ENCODE measurements around the gene PNRC1. TPM values are rescaled to one million over a fixed set of nuclear protein-coding genes. Genes with fewer than 3 reads are reported as not detected.
"Not testable (repeated sequence)": the region's sequence is repeated elsewhere in the genome, so short reads cannot be mapped to it uniquely, and the experiment has no call there.

Gene PNRC1
- total and polyA plus RNA-seq, 3 donors from 2014 or later: 83.2 to 221 (median 220) TPM

DNA sequence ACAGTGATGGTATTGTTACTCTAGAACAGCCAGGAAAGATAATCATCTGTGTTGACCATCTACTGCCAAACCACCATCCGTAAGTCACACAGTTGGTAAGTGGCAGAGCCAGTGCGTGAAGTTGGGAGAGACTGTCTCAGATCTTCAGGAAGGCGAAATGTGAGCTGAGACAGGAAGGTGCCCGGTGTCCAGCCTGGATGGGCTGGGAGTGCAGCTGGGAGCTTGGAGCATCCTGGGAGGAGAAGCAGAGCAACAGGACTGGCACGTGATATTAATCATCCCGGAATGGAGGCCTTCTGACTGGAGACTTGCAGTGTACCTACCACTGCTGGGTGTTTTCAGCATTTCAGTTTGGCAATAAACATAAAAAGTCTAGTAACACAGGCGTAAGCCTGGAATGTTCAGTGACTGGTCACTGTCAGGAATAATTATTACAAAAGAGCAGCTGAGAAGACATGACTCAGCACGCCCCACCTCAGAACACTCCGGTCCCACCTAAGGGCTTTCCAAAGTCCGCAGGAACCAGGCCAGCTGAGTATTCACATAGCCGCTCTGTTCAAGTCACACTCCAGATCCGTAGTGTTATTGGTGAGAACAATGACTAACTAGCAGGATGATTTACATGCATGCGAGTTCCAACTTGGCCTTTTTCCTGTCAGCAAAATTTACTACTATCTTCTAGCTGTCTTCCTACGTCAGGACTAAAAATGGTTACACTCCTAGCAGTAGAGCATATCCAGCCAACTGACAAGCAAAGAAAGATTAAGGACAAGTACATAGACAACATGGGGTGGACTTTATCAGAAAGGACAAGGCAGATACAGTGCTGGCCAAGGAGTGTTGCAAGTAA, 45.1 kb upstream of the PNRC1 start:
- H3K27me3 ChIP-seq: no peaks in the 10 kb centered on the region
- peaks cover 15% of the 10 kb centered on the region for H3K4me1 ChIP-seq
- peak overlapping the region; percentile 84 to 85 for H3K27ac ChIP-seq
- no peak overlapping the region for H3K4me3 ChIP-seq
- 30 to 46% methylated on average over 14 of the region's 14 CpGs for WGBS, 2 donors
- H3K9me3 ChIP-seq: no peaks in the 10 kb centered on the region
- no peaks in the 10 kb centered on the region for H3K36me3 ChIP-seq (ENCODE audit: low read depth, missing control alignments)
- TF ChIP-seq, protein P1, sequence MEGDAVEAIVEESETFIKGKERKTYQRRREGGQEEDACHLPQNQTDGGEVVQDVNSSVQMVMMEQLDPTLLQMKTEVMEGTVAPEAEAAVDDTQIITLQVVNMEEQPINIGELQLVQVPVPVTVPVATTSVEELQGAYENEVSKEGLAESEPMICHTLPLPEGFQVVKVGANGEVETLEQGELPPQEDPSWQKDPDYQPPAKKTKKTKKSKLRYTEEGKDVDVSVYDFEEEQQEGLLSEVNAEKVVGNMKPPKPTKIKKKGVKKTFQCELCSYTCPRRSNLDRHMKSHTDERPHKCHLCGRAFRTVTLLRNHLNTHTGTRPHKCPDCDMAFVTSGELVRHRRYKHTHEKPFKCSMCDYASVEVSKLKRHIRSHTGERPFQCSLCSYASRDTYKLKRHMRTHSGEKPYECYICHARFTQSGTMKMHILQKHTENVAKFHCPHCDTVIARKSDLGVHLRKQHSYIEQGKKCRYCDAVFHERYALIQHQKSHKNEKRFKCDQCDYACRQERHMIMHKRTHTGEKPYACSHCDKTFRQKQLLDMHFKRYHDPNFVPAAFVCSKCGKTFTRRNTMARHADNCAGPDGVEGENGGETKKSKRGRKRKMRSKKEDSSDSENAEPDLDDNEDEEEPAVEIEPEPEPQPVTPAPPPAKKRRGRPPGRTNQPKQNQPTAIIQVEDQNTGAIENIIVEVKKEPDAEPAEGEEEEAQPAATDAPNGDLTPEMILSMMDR (IDR thresholded peaks at IDR 0.05): peak in 1 of 3 experiments; percentile 3
- TF ChIP-seq POLR2A (IDR thresholded peaks at IDR 0.05): no peak
- intact Hi-C loops (cut with DNase I; ENCODE audit: low total_unique reads): no loop called here
- DNase-seq: peak; percentile 88

DNA sequence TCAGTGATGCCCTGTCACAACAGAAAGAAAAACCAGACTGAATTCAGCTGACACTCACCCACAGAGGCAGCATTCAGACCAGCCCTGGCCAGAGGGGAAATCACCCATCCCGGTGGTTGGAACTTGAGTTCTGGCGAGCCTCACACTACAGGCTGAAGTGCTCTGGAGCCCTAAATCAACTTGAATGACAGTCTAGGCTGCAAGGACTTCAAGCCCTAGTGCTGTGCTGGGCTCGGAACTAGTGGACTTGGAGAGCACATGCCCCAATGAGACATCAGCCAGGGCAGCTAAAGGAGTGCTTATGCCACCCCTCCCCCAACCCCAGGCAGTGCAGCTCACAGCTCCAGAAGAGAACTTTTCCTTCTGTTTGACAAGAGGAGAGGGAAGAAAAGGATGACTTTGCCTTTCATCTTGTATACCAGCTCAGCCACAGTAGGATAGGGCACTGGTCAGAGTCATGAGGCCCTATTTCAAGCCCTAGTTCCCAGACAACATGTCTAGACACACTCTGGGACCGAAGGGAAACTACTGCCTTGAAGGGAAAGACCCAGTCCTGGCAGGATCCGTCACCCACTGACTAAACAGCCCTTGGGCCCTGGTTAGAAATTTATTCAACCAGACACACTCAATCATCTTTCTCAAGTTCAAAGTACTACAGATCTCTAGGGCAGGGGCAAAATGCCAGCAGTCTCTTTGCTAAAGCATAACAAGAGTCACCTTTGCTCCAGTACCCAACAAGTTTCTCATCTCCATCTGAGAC, 43.2 kb upstream of the PNRC1 start:
- intact Hi-C loops (cut with DNase I; ENCODE audit: low total_unique reads): no loop called here
- Histone ChIP-seq H3K4me1 (peaks cover 15% of the 10 kb centered on the region), H3K27ac (peak overlapping the region in 1 of 2 donors; percentile 52), H3K9me3 (no peaks in the 10 kb centered on the region), H3K36me3 (ENCODE audit: low read depth, missing control alignments) (no peaks in the 10 kb centered on the region), H3K27me3 (no peaks in the 10 kb centered on the region), H3K4me3 (no peak overlapping the region)
- WGBS, 2 donors: 85 to 86% methylated on average over 5 of the region's 5 CpGs
- TF ChIP-seq POLR2A (IDR thresholded peaks at IDR 0.05): no peak
- TF ChIP-seq, protein P1 (IDR thresholded peaks at IDR 0.05): no peak
- DNase-seq: no peak

DNA sequence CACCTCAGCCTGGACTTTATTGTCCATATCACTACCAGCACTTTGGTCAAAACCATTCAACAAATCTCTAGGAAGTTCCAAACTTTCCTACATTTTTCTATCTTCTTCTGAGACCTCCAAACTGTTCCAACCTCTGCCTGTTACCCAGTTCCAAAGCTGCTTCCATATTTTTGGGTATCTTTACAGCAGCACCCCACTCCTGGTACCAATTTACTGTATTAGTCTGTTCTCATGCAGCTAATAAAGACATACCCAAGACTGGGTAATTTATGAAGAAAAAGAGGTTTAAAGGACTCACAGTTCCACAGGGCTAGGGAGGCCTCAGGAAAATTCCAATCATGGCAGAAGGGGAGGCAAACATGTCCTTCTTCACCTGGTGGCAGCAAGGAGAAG, 42.7 kb upstream of the PNRC1 start:
- H3K9me3 ChIP-seq; DNase-seq; H3K4me3 ChIP-seq; H3K27me3 ChIP-seq; H3K36me3 ChIP-seq (ENCODE audit: low read depth, missing control alignments); intact Hi-C loops (cut with DNase I; ENCODE audit: low total_unique reads); H3K27ac ChIP-seq: not testable (repeated sequence)
- peaks cover 15% of the 10 kb centered on the region for H3K4me1 ChIP-seq

DNA sequence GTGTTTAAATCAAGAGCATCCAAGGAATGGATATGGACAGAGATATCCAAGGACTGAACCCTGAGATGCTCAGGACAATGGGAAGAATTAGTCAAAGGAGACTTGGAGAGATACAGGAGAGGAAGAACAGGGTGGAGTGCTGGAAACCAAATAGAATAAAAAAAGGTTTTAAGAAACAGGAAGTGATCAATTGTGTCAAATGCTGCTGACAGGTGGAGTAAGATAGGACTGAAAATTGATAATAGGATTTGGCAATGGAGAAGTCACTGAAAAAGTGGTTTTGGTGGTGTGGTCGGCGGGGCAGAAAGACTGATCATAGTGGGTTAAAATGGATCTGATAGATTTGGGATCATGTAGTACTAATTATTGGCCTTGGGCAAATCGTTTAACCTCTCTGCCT, 37.9 kb upstream of the PNRC1 start:
- no peak for DNase-seq
- intact Hi-C loops (cut with DNase I; ENCODE audit: low total_unique reads): no loop called here
- Histone ChIP-seq H3K4me3 (no peak overlapping the region), H3K27ac (no peak overlapping the region), H3K27me3 (no peaks in the 10 kb centered on the region), H3K4me1 (no peaks in the 10 kb centered on the region), H3K36me3 (ENCODE audit: low read depth, missing control alignments) (no peaks in the 10 kb centered on the region), H3K9me3 (no peaks in the 10 kb centered on the region)
- no peak for TF ChIP-seq POLR2A (IDR thresholded peaks at IDR 0.05)
- TF ChIP-seq, protein P1 (IDR thresholded peaks at IDR 0.05): no peak
- WGBS, 2 donors: 80 to 83% methylated on average over 3 of the region's 3 CpGs

DNA sequence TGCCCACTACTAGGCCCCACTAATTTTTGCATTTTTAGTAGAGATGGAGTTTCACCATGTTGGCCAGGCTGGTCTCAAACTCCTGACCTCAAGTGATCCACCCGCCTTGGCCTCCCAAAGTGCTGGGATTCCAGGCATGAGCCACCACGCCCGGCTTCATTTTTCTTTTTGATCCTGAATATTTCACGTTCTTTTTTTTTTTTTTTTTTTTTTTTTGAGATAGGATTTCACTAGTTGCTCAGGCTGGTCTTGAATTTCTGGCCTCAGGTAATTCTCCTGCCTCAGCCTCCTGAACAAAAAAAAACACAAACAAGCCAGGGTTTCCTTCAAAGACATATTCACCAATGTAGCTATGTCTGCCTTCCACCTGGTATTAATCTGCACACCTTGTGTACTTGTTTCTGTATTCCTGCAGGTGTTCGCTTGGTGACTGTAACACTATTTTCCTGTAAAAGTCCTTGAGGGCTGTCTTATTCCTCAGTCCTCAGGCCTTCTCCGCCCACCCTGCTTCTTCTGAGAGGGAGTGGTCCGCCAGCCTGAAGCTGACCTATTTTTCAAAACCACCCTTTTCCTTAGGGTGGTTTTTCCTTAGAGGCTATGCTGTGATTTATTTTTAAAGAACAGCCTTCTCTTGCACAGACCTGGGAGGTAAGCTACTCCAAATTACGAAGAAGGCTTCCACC, 36.1 kb upstream of the PNRC1 start:
- Histone ChIP-seq H3K9me3 (no peaks in the 10 kb centered on the region), H3K27ac (peak overlapping the region in 1 of 2 donors; percentile 24), H3K4me1 (no peaks in the 10 kb centered on the region), H3K36me3 (ENCODE audit: low read depth, missing control alignments) (no peaks in the 10 kb centered on the region), H3K4me3 (no peak overlapping the region), H3K27me3 (no peaks in the 10 kb centered on the region)
- TF ChIP-seq POLR2A (IDR thresholded peaks at IDR 0.05): no peak
- TF ChIP-seq, protein P1 (IDR thresholded peaks at IDR 0.05): no peak
- WGBS, 2 donors: 78 to 79% methylated on average over 8 of the region's 8 CpGs
- DNase-seq: no peak
- intact Hi-C loops (cut with DNase I; ENCODE audit: low total_unique reads): no loop called here

Data from testis (tissue), 3 donors.